ENCODE measurements around the gene CORO7.

The CORO7 gene

DNA sequence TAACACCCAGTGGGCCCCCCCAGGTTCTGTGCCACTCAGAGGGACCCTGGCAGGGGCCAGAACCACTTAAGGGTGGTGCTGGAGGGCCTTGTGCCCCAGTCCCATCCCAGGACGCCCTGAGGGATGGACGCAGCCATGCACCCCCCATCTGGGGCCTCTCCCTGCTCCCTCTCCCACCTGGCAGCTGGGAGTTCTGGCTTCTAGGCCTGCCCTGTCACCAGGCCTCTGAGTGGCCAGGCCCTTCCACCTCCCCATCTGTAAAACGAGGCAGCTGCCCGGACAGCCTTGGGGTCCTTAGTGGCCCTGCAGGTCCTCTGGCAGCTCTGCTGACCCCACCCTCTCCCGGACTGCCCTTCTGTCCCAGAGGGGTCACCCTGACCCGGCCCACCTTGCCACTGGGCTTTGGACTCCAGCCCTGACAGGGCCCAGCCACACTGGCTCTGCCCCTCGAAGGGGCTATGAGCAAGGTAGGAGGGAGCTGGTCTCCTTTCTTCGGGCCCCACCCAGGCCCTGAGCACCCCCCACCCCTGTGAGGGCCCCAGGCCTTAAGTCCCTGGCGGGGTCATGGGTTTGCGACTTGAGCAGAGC is 77.6 kb downstream of the CORO7 start:
- Histone ChIP-seq H3K4me2 (ENCODE audit: insufficient read depth, low read length, poor library complexity, severe bottlenecking) (no peak overlapping the region), H3K4me1 (ENCODE audit: control insufficient read depth in 2 of 2, insufficient read depth in 1 of 2, low read depth in 1 of 2, low read length in 2 of 2) (no peaks in the 10 kb centered on the region)

DNA sequence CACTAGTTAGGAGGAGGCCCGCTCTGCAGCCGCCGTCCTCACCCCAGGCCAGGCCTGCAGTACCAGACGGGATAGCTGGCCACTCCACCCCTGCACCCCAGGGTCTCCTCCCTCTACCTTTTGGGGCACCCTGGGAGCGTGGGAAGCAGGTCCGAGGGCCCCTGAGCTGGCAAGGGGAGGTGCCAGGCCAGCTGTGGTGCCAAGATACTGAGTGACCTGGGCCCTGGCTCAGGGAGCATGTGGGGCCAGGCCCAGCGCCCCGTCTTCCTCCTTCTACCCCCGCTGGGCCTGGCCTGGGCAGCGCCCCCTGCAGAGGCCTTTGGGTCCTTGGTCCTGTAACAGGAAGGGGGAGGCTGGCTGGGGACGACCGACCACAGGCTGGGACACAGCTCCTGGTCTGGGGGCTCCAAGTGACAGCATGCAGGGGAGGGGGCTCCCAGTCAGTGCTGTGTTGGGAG is 78.2 kb downstream of the CORO7 start:
- H2BK120ac ChIP-seq (ENCODE audit: low read depth, low read length), result no peak overlapping the region
- no peak overlapping the region for H2AK5ac ChIP-seq (ENCODE audit: low read depth, low read length)
- no peak overlapping the region for H2BK12ac ChIP-seq (ENCODE audit: low read length)
- H2BK15ac ChIP-seq (ENCODE audit: low read length), result no peak overlapping the region
- no peak overlapping the region for H3K9ac ChIP-seq (ENCODE audit: low read depth, low read length, poor library complexity)
- no peak overlapping the region for H4K91ac ChIP-seq (ENCODE audit: low read depth, low read length, poor library complexity)
- no peaks in the 10 kb centered on the region for H3K27me3 ChIP-seq (ENCODE audit: control insufficient read depth in 3 of 3, insufficient read depth in 3 of 3, low read depth in 1 of 3, low read length in 3 of 3)
- no peaks in the 10 kb centered on the region for H3K4me1 ChIP-seq (ENCODE audit: control insufficient read depth in 2 of 2, insufficient read depth in 1 of 2, low read depth in 1 of 2, low read length in 2 of 2)
- no peak overlapping the region for H2AFZ ChIP-seq (ENCODE audit: low read length)
- peak overlapping the region; percentile 24 for H2BK5ac ChIP-seq (ENCODE audit: low read length)
- no peak overlapping the region for H3K4me3 ChIP-seq (ENCODE audit: low read length in 2 of 2)
- H3K36me3 ChIP-seq (replicated peaks in 1 of 2; ENCODE audit: control insufficient read depth in 2 of 2, insufficient read depth in 2 of 2, low read length in 2 of 2), result peaks cover 22 to 81% of the 10 kb centered on the region in 2 donors
- H3K23ac ChIP-seq (ENCODE audit: low read depth, low read length, poor library complexity), result no peak overlapping the region
- WGBS, 2 donors (ENCODE audit: extremely low coverage in 2 of 2, insufficient read length in 2 of 2, insufficient replicate concordance in 1 of 2), result no CpG with 5 or more reads among the region's 12 CpGs
- H3K14ac ChIP-seq (ENCODE audit: low read length), result no peak overlapping the region
- DNase-seq (ENCODE audit: low spot score), result no peak
- peaks cover 19% of the 10 kb centered on the region for H3K79me1 ChIP-seq (ENCODE audit: low read depth, low read length)
- H3K27ac ChIP-seq (replicated peaks; ENCODE audit: low read length), result no peak overlapping the region
- H4K8ac ChIP-seq (ENCODE audit: low read depth, low read length), result no peak overlapping the region
- H3K4ac ChIP-seq (ENCODE audit: low read length), result no peak overlapping the region
- peak overlapping the region; percentile 6 for H3K18ac ChIP-seq (ENCODE audit: low read length)
- no peaks in the 10 kb centered on the region for H3K9me3 ChIP-seq (replicated peaks in 1 of 2; ENCODE audit: control insufficient read depth in 2 of 2, insufficient read depth in 1 of 2, low read depth in 1 of 2, low read length in 2 of 2)
- H3K4me2 ChIP-seq (ENCODE audit: insufficient read depth, low read length, poor library complexity, severe bottlenecking), result no peak overlapping the region

More for the DNA sequence above, 77.6 kb downstream of the CORO7 start:
- H2BK120ac ChIP-seq (ENCODE audit: low read depth, low read length), result no peak overlapping the region
- H3K79me1 ChIP-seq (ENCODE audit: low read depth, low read length), result peaks cover 22% of the 10 kb centered on the region
- H3K4me3 ChIP-seq (ENCODE audit: low read length in 2 of 2), result no peak overlapping the region
- H2BK12ac ChIP-seq (ENCODE audit: low read length), result no peak overlapping the region
- H3K9me3 ChIP-seq (replicated peaks in 1 of 2; ENCODE audit: control insufficient read depth in 2 of 2, insufficient read depth in 1 of 2, low read depth in 1 of 2, low read length in 2 of 2), result no peaks in the 10 kb centered on the region
- no peak overlapping the region for H3K9ac ChIP-seq (ENCODE audit: low read depth, low read length, poor library complexity)
- no peak overlapping the region for H3K14ac ChIP-seq (ENCODE audit: low read length)
- no peak overlapping the region for H3K27ac ChIP-seq (replicated peaks; ENCODE audit: low read length)
- peak overlapping the region; percentile 38 for H3K18ac ChIP-seq (ENCODE audit: low read length)
- H3K4ac ChIP-seq (ENCODE audit: low read length), result no peak overlapping the region
- no peaks in the 10 kb centered on the region for H3K27me3 ChIP-seq (ENCODE audit: control insufficient read depth in 3 of 3, insufficient read depth in 3 of 3, low read depth in 1 of 3, low read length in 3 of 3)
- H2BK15ac ChIP-seq (ENCODE audit: low read length), result no peak overlapping the region
- no peak overlapping the region for H3K23ac ChIP-seq (ENCODE audit: low read depth, low read length, poor library complexity)
- no peak overlapping the region for H2AK5ac ChIP-seq (ENCODE audit: low read depth, low read length)
- no peak overlapping the region for H4K91ac ChIP-seq (ENCODE audit: low read depth, low read length, poor library complexity)
- H4K8ac ChIP-seq (ENCODE audit: low read depth, low read length), result no peak overlapping the region
- peaks cover 22 to 78% of the 10 kb centered on the region in 2 donors for H3K36me3 ChIP-seq (replicated peaks in 1 of 2; ENCODE audit: control insufficient read depth in 2 of 2, insufficient read depth in 2 of 2, low read length in 2 of 2)
- WGBS, 2 donors (ENCODE audit: extremely low coverage in 2 of 2, insufficient read length in 2 of 2, insufficient replicate concordance in 1 of 2), result no CpG with 5 or more reads among the region's 10 CpGs
- peak overlapping the region; percentile 24 for H2BK5ac ChIP-seq (ENCODE audit: low read length)
- DNase-seq (ENCODE audit: low spot score), result no peak
- H2AFZ ChIP-seq (ENCODE audit: low read length), result no peak overlapping the region

DNA sequence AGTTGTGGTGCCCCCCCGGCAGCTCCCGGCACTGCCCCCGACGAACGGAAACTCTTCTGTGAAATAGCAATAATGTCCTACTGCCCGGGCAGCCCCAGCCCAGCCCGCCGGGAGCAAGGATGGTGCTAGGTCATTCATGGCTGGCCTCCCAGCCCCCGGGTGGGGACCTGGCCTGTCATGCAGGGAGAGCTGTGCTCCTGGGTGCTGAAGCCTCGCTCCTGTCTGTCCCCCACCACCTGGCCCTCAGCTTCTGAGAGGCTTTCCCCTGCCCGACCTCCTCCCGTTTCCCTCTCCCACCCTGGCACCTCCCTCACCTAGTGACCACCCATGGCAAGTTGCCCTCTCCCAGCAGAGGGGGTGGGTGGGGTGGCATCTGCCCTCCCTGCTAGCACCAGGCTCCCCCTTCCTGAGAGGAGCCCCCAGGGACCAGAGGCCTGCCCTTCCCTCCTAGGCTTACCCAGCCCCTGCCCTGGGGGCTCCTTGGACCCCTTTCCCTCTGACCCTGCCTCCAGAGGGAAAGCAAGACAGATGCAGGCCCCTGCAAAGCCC is 78.8 kb downstream of the CORO7 start:
- Histone ChIP-seq H3K14ac (ENCODE audit: low read length) (no peak overlapping the region), H4K91ac (ENCODE audit: low read depth, low read length, poor library complexity) (no peak overlapping the region), H3K4ac (ENCODE audit: low read length) (no peak overlapping the region), H3K9ac (ENCODE audit: low read depth, low read length, poor library complexity) (peak overlapping the region; percentile 2), H3K27ac (replicated peaks; ENCODE audit: low read length) (no peak overlapping the region), H2BK15ac (ENCODE audit: low read length) (no peak overlapping the region), H3K4me3 (ENCODE audit: low read length in 2 of 2) (no peak overlapping the region), H3K36me3 (replicated peaks in 1 of 2; ENCODE audit: control insufficient read depth in 2 of 2, insufficient read depth in 2 of 2, low read length in 2 of 2) (peaks cover 22 to 82% of the 10 kb centered on the region in 2 donors), H3K79me1 (ENCODE audit: low read depth, low read length) (peaks cover 21% of the 10 kb centered on the region), H2AFZ (ENCODE audit: low read length) (no peak overlapping the region), H4K8ac (ENCODE audit: low read depth, low read length) (no peak overlapping the region), H2BK120ac (ENCODE audit: low read depth, low read length) (no peak overlapping the region), H3K27me3 (ENCODE audit: control insufficient read depth in 3 of 3, insufficient read depth in 3 of 3, low read depth in 1 of 3, low read length in 3 of 3) (no peaks in the 10 kb centered on the region), H3K18ac (ENCODE audit: low read length) (peak overlapping the region; percentile 57), H3K4me2 (ENCODE audit: insufficient read depth, low read length, poor library complexity, severe bottlenecking) (no peak overlapping the region), H2AK5ac (ENCODE audit: low read depth, low read length) (no peak overlapping the region), H2BK12ac (ENCODE audit: low read length) (no peak overlapping the region), H3K23ac (ENCODE audit: low read depth, low read length, poor library complexity) (no peak overlapping the region), H3K9me3 (replicated peaks in 1 of 2; ENCODE audit: control insufficient read depth in 2 of 2, insufficient read depth in 1 of 2, low read depth in 1 of 2, low read length in 2 of 2) (no peaks in the 10 kb centered on the region), H2BK5ac (ENCODE audit: low read length) (peak overlapping the region; percentile 75), H3K4me1 (ENCODE audit: control insufficient read depth in 2 of 2, insufficient read depth in 1 of 2, low read depth in 1 of 2, low read length in 2 of 2) (no peaks in the 10 kb centered on the region)
- no peak for DNase-seq (ENCODE audit: low spot score)
- WGBS, 2 donors (ENCODE audit: extremely low coverage in 2 of 2, insufficient read length in 2 of 2, insufficient replicate concordance in 1 of 2), result no CpG with 5 or more reads among the region's 12 CpGs

DNA sequence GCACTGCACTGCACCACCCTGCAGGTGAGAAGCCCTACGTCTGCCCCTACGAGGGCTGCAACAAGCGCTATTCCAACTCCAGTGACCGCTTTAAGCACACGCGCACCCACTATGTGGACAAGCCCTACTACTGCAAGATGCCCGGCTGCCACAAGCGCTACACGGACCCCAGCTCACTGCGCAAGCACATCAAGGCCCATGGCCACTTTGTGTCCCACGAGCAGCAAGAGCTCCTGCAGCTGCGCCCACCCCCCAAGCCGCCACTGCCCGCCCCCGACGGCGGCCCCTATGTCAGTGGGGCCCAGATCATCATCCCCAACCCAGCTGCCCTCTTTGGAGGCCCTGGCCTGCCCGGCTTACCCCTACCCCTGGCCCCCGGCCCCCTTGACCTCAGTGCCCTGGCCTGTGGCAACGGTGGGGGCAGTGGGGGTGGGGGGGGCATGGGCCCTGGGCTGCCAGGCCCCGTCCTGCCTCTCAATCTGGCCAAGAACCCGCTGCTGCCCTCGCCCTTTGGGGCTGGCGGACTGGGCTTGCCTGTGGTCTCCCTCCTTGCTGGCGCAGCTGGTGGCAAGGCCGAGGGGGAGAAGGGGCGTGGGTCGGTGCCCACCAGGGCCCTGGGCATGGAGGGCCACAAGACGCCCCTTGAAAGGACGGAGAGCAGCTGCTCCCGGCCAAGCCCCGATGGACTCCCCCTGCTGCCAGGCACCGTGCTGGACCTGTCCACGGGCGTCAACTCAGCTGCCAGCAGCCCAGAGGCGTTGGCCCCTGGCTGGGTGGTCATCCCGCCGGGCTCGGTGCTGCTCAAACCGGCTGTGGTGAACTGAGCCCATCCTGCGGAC is 79.5 kb downstream of the CORO7 start:
- Histone ChIP-seq H2BK15ac (ENCODE audit: low read length) (no peak overlapping the region), H2AK5ac (ENCODE audit: low read depth, low read length) (no peak overlapping the region), H3K4ac (ENCODE audit: low read length) (no peak overlapping the region), H4K8ac (ENCODE audit: low read depth, low read length) (no peak overlapping the region), H3K9ac (ENCODE audit: low read depth, low read length, poor library complexity) (no peak overlapping the region), H2BK12ac (ENCODE audit: low read length) (no peak overlapping the region), H3K79me1 (ENCODE audit: low read depth, low read length) (peaks cover 27% of the 10 kb centered on the region), H2BK5ac (ENCODE audit: low read length) (peak overlapping the region; percentile 75), H3K23ac (ENCODE audit: low read depth, low read length, poor library complexity) (peak overlapping the region; percentile 31), H3K27me3 (ENCODE audit: control insufficient read depth in 3 of 3, insufficient read depth in 3 of 3, low read depth in 1 of 3, low read length in 3 of 3) (no peaks in the 10 kb centered on the region), H3K9me3 (replicated peaks in 1 of 2; ENCODE audit: control insufficient read depth in 2 of 2, insufficient read depth in 1 of 2, low read depth in 1 of 2, low read length in 2 of 2) (no peaks in the 10 kb centered on the region), H3K14ac (ENCODE audit: low read length) (no peak overlapping the region), H3K27ac (replicated peaks; ENCODE audit: low read length) (no peak overlapping the region), H3K4me3 (ENCODE audit: low read length in 2 of 2) (no peak overlapping the region), H3K18ac (ENCODE audit: low read length) (no peak overlapping the region), H3K4me1 (ENCODE audit: control insufficient read depth in 2 of 2, insufficient read depth in 1 of 2, low read depth in 1 of 2, low read length in 2 of 2) (no peaks in the 10 kb centered on the region), H3K4me2 (ENCODE audit: insufficient read depth, low read length, poor library complexity, severe bottlenecking) (no peak overlapping the region), H3K36me3 (replicated peaks in 1 of 2; ENCODE audit: control insufficient read depth in 2 of 2, insufficient read depth in 2 of 2, low read length in 2 of 2) (peaks cover 25 to 89% of the 10 kb centered on the region in 2 donors), H2BK120ac (ENCODE audit: low read depth, low read length) (no peak overlapping the region), H4K91ac (ENCODE audit: low read depth, low read length, poor library complexity) (no peak overlapping the region), H2AFZ (ENCODE audit: low read length) (no peak overlapping the region)
- DNase-seq (ENCODE audit: low spot score), result no peak
- no CpG with 5 or more reads among the region's 41 CpGs for WGBS, 2 donors (ENCODE audit: extremely low coverage in 2 of 2, insufficient read length in 2 of 2, insufficient replicate concordance in 1 of 2)
